Progenitor cell of endocrine pancreas (in vitro differentiated cells): ENCODE data around the gene DOCK6. TPM values are rescaled to one million over a fixed set of nuclear protein-coding genes. Genes with fewer than 3 reads are reported as not detected.

Source experiments
- DNase-seq: peaks from one replicate; pipeline ENCODE4 v3.0.0; 2021; ENCODE audit warnings: low spot score; ENCODE audit not compliant: unreplicated experiment
- H3K27ac Mint-ChIP-seq: 2 replicates; pipeline ENCODE4 v1.8.0; 2021; ENCODE audit warnings: mild to moderate bottlenecking, moderate library complexity, mixed read lengths
- H3K27me3 Mint-ChIP-seq: 2 replicates; pipeline ENCODE4 v1.8.0; 2021; ENCODE audit warnings: mixed read lengths
- H3K36me3 Mint-ChIP-seq: 2 replicates; pipeline ENCODE4 v1.8.0; 2022; ENCODE audit warnings: mixed read lengths; ENCODE audit not compliant: insufficient read depth
- H3K4me1 Mint-ChIP-seq: 2 replicates; pipeline ENCODE4 v1.8.0; 2021; ENCODE audit warnings: low read depth, mixed read lengths
- H3K4me3 Mint-ChIP-seq: 2 replicates; pipeline ENCODE4 v1.8.0; 2021; ENCODE audit warnings: low read depth, mild to moderate bottlenecking, moderate library complexity, mixed read lengths
- H3K9me3 Mint-ChIP-seq: 2 replicates; pipeline ENCODE4 v1.8.0; 2021; ENCODE audit warnings: low read depth, mixed read lengths
- total RNA-seq: library from RNA; stranded (reverse); gene quantifications from 2 replicates; pipeline ENCODE4 v1.2.1, GENCODE V29; 2021
- TF ChIP-seq, protein P1 (sequence below): fragments of 200-600 bp; sonication (generic); IDR thresholded peaks from one replicate; pipeline ENCODE4 v1.5.0; 2021; ENCODE audit warnings: antibody characterized with exemption, mild to moderate bottlenecking; ENCODE audit not compliant: unreplicated experiment

DOCK6 gene
- total RNA-seq, 1 donor from 2014 or later = 88.0 TPM

DNA sequence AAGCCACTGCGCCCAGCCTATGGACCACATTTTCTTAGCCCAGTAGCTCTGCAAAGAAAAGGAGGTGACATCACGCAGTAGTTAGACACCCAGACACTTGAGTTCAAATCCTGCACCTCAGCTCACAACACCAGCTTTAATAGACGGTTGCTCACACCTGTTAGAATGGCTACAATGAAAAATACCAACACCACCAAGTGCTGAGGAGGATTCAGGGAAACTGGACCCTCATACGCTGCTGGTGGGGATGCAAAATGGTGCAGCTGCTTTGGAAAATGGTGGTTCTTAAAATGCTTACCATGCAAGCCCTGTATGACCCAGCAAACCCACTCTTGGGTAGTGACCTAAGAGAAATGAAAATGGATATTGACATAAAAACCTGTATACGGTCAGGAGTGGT lies 11.7 kb upstream of the DOCK6 start:
- H3K4me1 Mint-ChIP-seq = no peaks in the 10 kb centered on the region
- H3K27me3 Mint-ChIP-seq = no peaks in the 10 kb centered on the region
- no peak for DNase-seq
- peaks cover 2% of the 10 kb centered on the region for H3K9me3 Mint-ChIP-seq
- H3K27ac Mint-ChIP-seq = no peak overlapping the region
- TF ChIP-seq, protein P1, sequence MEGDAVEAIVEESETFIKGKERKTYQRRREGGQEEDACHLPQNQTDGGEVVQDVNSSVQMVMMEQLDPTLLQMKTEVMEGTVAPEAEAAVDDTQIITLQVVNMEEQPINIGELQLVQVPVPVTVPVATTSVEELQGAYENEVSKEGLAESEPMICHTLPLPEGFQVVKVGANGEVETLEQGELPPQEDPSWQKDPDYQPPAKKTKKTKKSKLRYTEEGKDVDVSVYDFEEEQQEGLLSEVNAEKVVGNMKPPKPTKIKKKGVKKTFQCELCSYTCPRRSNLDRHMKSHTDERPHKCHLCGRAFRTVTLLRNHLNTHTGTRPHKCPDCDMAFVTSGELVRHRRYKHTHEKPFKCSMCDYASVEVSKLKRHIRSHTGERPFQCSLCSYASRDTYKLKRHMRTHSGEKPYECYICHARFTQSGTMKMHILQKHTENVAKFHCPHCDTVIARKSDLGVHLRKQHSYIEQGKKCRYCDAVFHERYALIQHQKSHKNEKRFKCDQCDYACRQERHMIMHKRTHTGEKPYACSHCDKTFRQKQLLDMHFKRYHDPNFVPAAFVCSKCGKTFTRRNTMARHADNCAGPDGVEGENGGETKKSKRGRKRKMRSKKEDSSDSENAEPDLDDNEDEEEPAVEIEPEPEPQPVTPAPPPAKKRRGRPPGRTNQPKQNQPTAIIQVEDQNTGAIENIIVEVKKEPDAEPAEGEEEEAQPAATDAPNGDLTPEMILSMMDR = no peak
- no peaks in the 10 kb centered on the region for H3K36me3 Mint-ChIP-seq
- H3K4me3 Mint-ChIP-seq = no peak overlapping the region

GRCh38 chr19:11273296-11273695 lies 11.0 kb upstream of the DOCK6 start:
- TF ChIP-seq, protein P1 = no peak
- Mint-ChIP-seq H3K36me3 (no peaks in the 10 kb centered on the region), H3K4me1 (no peaks in the 10 kb centered on the region), H3K27me3 (no peaks in the 10 kb centered on the region), H3K27ac (no peak overlapping the region), H3K4me3 (no peak overlapping the region), H3K9me3 (peaks cover 2% of the 10 kb centered on the region)
- no peak for DNase-seq

GRCh38 chr19:11269408-11269807 lies 7.1 kb upstream of the DOCK6 start:
- TF ChIP-seq, protein P1 = no peak
- Mint-ChIP-seq H3K36me3 (no peaks in the 10 kb centered on the region), H3K27ac (no peak overlapping the region), H3K9me3 (no peaks in the 10 kb centered on the region), H3K27me3 (no peaks in the 10 kb centered on the region), H3K4me1 (peaks cover 13% of the 10 kb centered on the region), H3K4me3 (no peak overlapping the region)
- DNase-seq = no peak

DNA sequence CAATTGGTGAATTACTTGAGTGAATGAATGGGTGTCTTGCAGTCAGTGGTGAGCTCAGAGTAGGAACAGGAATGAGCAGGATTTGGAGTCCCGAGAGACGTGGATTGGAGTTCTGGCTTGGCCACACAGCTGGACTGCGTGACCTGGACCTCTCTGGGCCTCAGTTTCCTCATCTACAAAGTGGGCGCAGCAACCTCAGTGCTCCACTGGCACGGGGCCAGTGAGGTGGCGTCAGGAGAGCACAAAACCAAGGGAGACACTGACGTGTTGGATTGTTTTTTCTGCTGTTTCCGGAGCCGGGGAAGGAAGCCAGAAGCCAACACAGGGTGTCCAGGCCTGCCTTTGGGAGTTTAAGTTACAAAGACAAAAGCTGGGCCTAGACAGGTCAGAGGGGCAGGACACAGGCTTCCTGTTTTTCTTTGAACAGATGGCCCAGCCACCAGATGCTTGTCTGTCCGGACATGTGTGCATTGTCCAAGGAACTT lies 6.5 kb upstream of the DOCK6 start:
- Mint-ChIP-seq H3K4me1 (peaks cover 13% of the 10 kb centered on the region), H3K27me3 (no peaks in the 10 kb centered on the region), H3K9me3 (no peaks in the 10 kb centered on the region), H3K4me3 (no peak overlapping the region), H3K36me3 (no peaks in the 10 kb centered on the region), H3K27ac (no peak overlapping the region)
- no peak for DNase-seq
- TF ChIP-seq, protein P1 = no peak

GRCh38 chr19:11267316-11268085 lies 5.2 kb upstream of the DOCK6 start:
- peak overlapping the region; percentile 37 for H3K27ac Mint-ChIP-seq
- H3K9me3 Mint-ChIP-seq = no peaks in the 10 kb centered on the region
- H3K4me3 Mint-ChIP-seq = no peak overlapping the region

More at GRCh38 chr19:11267316-11268085, 5.2 kb upstream of the DOCK6 start:
- peaks cover 13% of the 10 kb centered on the region for H3K4me1 Mint-ChIP-seq
- TF ChIP-seq, protein P1 = no peak
- no peaks in the 10 kb centered on the region for H3K36me3 Mint-ChIP-seq
- no peaks in the 10 kb centered on the region for H3K27me3 Mint-ChIP-seq
- no peak for DNase-seq
